ENCODE data around the gene USP10.
A peak's percentile ranks its signal among the peaks of the same experiment; 100 is the strongest.

Gene USP10

DNA sequence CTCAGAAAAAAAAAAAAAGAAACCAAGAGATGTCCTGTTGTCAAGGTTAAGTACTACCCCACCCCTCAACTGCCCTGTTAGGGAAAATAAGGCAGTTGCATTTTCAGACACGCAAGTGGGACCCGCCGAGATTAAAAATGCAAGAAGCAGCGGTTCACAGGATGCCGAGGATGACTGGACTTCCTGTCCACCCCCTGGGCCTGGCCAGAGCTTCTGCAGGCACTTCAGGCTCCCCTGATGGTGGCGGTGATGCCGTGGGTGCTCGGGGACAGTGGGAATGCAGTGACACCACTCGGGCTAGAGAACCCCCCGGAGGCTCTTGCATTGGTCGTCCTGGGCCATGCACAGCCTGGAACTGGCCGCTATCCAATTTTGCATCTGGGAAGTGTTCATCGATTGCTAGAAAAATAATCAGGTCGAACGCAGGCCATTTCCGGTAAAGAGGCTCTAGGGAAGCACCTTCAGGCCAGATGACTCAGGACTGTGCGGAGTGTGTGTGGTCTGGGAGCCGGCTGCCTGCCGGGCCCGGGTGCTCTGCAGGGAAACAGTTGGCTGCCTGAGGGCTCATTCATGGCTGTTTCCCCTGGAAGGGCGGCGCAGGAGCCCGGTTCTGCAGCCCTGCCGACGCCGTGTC lies 106.6 kb downstream of the USP10 start:
- DNase-seq (ENCODE audit: low spot score): peak; percentile 49

DNA sequence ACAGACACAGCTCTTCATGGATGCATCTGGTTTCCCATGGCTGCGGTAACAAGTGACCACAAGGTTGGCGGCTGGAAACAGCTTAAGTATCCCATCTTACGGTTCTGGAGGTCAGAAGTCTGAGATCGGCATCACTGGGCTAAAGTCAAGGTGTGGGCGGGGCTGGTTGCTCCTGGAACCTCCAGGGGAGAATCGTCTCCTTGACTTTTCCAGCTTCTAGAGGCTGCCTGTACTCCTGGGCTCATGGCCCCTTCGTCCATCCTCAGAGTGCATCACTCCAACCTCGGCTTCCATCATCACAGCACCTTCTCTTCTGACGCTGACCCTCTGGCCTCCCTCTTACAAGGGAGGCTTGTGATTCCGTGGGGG lies 107.1 kb downstream of the USP10 start:
- no peak for DNase-seq (ENCODE audit: low spot score)

DNA sequence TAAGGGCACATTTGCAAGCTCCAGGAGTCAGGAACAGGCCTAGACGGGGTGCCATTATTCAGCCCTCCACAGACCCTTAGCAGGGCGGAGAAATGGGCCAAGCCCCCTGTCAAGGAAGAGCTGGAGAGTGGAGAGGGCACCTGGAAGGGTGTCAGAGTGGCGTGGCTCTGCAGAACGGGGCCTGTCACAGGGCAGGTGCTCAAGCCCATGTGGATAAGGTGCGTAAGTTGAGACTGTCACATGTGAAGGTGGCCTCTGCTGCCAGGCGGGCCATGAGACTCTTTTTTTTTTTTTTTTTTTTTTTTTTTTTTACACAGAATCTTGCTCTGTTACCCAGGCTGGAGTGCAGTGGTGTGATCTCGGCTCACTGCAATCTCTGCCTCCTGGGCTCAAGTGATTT lies 108.0 kb downstream of the USP10 start:
- DNase-seq (ENCODE audit: low spot score): no peak

DNA sequence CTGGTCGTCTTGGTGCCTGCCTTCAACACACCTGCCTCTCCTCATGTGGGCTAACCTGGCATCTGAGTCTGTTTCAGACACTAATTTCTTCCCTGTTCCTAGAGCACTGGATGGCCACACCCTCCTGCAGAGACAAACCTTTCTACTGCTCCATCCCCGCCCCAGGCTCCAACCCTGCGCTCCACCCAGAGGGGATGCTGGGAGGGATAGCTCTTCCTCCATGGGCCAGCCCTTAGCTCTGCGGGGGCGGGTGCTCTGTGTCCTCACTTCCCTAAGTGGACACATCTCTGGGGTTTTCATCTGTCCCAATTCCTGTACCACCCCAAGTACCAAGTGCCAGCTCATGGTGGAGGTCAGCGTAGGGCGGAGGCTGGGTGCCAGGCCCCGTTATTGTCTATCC lies 109.0 kb downstream of the USP10 start:
- DNase-seq (ENCODE audit: low spot score): no peak

DNA sequence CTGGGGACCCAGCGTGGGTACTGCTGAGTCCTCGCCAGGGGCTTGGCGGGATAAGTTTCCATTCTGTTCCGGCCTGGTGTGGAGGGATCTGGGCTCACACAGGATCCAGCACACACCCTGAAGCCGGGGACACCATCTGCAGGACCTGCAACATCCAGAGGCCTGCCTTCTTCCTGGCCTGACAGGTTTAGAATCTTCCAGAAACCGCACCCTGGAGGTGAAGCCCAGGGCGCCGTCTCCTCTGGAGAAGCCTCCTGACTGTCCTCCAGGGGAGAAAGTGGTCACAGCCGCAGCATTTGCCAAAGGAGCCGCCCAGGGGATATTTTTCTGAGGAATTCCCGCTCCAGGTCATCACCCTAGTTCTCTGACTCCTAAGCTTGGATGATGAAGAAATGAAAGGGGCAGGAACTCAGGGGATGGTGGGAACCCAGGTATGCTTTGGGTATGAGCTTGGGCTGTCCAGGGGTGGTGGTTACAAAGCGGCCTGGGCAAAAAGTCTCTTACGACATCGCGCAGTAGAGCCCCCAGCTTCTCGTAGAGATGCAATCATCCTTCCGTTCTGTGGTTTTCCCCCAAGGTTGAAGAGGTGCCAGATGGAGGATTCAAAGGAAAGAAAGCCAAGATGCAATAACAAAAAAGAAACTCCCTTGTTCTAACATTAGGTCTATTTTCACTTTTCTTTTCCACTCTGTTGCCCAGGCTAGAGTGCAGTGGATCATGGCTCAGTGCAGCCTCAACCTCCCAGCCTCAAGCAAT lies 110.9 kb downstream of the USP10 start:
- DNase-seq (ENCODE audit: low spot score): no peak

DNA sequence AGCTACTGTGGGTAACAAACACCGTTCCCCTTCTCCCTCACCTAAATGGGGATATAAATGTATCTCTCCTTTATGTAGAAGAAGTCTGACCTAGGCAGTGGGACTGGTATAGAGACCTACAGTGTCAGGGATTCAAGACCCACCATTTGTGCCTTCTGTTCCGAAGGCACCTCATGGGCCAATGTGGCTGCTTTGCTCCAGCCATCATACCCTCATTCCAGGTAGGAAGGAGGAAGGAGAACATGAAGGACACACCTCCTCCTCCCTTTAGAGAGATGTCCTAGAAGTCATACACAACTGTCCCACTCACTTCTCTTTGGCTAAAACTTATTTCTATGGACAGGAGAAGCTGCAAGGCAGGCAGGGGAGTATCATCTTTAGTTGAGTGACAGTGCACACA lies 111.7 kb downstream of the USP10 start:
- no peak for DNase-seq (ENCODE audit: low spot score)

DNA sequence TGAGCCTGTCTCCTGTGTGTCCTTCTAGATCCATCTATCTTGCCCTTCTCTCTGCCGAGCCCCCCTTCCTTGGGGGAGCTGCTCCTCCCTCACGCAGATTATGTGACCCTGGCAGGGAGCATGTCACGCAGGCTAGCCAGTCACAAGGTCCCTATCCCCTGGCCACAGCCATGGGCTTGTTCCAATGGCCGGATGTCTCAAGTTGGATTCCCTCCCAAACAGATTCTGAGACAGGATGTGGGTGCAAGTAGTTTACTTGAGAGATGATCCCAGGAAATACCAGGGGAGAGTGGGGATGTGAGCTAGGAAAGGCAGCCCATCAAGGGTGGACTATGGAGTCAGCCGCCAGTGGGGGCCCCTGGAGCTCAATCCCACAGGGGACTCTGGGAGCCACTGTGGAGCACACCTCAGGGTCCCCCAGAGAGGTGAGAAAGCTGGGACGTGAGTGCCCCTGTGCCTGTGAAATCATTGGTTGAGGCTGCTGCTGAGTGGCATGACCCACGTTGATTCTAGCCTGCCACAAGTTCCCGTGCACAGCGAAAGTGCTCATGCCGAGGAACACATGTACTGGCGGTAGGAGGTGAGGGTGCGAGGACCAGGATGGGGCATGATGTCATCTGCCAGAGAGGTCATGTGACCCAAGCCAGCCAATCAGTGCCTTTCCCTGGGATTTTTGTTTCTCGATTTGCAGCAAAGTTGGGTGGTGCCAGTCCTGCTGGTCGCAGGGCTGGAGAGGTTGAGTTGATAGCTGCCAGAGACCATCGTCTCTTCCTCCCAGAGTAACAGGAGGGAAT lies 113.5 kb downstream of the USP10 start:
- no peak for DNase-seq (ENCODE audit: low spot score)

DNA sequence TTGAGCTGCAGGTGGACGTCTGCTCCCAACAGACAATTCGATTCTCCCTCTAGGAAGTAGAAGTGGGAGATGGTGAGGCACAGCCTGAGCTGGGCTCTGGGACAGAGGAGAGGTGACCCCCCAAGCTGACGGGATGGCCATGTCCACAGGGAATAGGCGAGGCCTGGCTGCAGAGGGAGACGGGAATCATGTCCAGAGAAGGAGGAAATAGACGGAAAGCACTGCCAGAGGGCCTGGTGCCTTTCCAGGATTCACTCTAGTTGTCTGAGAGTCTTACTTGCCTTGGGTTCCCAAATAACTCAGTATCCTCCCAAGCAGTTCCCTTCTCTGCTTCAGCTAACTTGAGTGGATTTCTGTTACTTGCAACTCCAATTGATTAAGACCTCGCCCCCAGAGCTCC lies 115.7 kb downstream of the USP10 start:
- no peak for DNase-seq (ENCODE audit: low spot score)

DNA sequence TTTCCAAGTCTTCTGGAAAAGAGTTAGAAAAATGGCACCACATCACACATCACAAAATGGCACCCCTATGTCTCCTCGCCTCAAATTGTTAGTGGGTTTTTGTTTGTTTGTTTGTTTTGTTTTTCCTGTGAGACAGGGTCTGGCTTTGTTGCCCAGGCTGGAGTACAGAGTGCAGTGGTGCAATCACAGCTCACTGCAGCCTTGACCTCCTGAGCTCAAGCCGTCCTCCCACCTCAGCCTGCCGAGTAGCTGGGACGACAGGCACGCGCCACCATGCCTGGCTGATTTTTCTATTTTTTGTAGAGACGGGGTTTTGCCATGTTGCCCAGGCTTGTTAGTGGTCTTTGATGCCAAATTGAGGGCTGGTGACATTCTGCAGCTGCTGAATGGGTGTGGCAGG lies 116.2 kb downstream of the USP10 start:
- no peak for DNase-seq (ENCODE audit: low spot score)

DNA sequence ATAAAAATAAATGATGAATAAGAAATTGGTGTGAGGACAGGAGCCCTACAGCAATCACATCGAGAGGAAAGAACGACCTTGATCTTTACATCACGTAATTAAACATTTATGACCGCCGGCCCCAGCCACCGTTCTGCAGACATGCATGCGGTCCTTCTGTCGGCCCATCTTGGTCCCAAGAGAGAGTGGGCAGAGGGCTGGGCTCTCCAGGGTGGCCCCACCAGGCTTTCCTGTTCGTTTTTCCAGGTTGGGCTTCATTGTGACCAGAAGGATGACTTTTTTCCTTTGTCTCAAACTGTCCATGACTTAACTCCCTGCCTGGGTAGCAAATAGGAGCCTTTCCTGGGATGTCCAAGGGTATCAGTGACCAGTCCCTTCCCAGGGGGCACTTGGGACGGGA lies 116.7 kb downstream of the USP10 start:
- DNase-seq (ENCODE audit: low spot score): no peak

DNA sequence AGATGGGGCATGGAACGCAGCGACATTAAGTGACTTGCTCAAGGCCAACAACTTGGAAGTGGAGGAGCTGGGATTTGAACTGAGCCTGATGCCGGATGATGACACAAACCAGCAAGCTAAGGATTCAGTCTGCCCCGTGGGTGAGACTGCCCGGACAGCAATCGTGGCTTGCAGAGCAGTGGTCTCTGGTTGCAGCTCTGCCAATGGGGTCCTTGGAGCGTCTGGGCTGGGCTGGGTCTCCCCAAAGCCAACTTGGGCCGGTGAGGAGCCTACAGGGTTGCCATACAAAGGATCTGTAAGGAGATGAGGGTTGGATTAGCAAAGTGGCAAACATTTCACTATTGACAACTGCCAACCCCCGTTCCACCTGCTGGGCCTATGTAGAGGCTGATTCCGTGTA lies 117.4 kb downstream of the USP10 start:
- no peak for DNase-seq (ENCODE audit: low spot score)

DNA sequence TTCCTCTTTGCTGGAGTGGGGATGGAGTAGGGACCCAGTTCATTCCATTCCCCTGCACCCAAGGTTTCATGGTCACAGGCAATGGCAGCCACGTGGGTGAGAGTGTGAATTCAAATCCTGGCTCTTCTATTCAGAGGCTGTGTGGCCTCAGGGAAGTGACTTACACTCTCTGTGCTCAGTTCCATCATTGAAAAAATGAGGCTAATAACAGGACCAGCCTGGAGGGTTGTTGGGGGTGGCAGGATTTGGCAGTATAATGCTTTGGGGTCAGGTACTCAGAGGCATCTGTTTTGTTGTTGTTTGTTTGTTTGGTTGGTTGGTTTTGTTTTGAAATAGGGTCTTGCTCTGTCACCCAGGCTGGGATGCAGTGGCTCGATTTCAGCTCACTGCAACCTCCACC lies 117.8 kb downstream of the USP10 start:
- no peak for DNase-seq (ENCODE audit: low spot score)

DNA sequence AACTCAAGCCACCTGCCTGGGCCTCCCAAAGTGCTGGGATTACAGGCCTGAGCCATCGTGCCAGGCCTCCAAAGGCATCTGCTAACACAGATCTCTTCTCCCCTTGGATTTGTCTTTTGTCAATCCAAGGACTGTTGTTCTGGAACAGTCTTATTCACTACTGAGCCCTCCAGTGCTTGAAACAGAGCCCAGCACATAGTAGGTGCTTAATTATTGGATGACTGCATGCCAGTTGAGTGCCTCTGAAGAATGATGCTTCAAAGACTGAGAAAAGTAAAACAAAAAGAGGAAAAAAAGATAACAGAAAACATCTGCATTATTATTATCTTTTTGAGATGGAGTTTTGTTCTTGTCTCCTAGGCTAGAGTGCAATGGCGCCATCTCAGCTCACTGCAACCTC lies 118.3 kb downstream of the USP10 start:
- no peak for DNase-seq (ENCODE audit: low spot score)

DNA sequence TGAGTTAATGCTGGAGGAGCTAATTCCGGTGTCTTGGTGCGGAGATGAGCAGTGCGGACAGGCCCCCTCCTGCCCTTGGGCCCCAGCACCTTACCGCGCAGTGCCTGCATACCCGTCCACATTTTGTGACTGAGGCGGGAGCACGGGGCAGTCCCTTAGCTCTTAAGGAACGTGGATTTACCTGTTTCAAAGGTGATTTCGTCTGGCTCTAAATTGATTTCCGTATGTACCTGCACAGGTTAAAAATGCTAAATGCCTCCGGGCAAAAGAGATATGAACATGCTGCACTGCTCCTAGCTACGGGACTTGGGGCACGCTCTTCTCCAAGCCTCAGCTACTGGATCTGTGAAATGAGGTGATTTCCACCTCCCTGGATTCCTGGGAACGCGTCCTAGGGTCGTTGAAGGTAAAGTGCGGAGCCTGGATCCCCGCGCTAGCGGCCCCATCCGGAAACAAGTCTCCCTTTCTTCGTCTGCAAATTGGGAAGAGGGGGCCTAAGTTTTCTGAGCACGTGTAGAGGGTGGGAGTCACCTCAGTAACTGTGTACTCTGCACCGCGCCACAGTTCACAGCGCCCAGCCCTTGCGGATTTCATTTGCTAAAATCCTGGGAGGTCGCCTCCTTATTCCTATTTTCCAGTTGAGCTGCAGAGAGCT lies 119.3 kb downstream of the USP10 start:
- no peak for DNase-seq (ENCODE audit: low spot score)

DNA sequence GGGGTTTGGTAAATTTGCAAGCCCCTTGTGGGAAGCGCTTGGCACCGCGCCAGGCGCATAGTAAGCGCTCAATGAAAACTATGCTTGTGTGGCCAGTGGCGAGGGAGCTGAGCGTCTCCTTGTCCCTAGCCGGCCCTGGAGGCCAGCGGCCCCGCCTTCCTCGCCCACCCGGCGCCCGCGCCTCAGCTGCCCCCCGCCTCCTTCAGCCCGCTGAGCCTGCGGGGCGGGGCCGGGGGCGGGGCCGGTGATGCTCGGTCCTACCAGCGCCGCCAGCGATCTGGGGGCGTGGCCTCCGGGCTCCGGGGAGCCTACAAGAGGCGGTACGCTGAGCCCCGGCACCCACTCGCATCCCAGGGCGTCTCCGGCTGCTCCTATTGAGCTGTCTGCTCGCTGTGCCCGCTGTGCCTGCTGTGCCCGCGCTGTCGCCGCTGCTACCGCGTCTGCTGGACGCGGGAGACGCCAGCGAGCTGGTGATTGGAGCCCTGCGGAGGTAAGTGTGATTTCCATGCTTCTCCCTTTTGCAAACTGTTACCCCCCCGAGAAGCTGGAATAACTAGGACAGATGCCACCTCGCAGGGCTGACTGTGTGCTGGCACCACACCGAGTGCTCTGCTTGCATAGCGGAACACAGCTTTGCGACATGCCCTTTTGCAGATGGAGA lies 120.0 kb downstream of the USP10 start, which contains the start of gene CRISPLD2:
Gene CRISPLD2 (plus strand): TSS at position 342 of the 661 bp plus-strand sequence. CDS start 18,511 bp downstream, outside the sequence.
- peak; percentile 68 for DNase-seq (ENCODE audit: low spot score)

DNA sequence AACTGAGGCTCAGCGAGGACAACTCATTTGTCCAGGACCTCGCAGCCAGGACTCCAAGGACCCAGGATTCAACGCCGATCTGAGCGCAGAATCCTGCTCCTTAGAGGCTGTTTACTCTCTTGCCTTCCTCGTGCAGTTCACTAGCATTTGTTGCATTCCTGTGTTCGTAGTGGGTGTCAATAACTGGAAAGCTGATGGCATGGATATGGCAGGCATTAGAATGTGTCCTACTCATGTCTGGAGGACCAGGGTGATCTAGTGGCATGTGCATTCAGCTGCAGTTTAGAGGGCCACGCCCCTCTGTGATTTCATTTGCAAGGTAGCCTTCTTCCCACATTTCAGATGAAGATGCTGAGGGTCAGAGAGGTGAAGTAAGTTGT lies 120.5 kb downstream of the USP10 start:
- DNase-seq (ENCODE audit: low spot score): no peak

DNA sequence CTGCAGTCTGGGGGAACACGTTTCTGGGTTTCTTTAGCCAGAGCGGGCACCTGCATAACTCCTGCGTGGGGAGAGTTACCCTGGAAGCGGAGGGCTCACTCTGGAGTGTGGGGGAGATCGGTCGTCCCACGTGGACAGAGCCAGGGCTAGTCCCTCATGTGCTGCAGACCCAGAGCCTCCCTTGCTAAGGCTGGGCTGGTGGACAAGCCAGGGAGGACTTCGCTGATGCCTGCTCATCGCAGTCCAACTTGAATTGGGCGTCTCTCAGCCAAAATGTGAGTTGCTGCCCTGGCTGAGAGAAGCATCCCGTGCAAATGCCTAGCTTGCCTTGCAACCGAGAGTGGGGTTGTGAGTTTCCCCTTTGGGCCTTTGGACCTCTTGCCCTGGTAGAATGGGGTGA lies 121.0 kb downstream of the USP10 start:
- DNase-seq (ENCODE audit: low spot score): no peak

DNA sequence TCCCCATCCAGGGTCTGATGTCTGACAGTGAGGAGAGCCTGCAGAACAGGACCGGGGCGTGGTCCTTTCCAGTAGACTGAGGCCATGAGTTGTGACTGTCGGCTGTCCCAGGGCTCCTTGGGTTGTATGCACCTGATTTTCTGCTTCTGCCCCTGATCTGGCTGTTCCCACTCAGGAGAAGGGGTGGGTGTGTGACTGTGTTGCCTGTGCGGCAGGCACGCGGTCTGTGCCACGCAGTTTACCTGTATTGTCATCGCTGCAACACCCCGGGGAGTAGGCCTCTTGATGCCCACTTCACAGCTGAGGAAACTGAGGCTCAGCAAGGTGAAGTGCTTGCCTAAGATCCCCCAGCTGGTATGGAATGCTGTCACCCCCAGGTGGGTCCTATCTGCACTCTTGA lies 121.4 kb downstream of the USP10 start:
- DNase-seq (ENCODE audit: low spot score): no peak

DNA sequence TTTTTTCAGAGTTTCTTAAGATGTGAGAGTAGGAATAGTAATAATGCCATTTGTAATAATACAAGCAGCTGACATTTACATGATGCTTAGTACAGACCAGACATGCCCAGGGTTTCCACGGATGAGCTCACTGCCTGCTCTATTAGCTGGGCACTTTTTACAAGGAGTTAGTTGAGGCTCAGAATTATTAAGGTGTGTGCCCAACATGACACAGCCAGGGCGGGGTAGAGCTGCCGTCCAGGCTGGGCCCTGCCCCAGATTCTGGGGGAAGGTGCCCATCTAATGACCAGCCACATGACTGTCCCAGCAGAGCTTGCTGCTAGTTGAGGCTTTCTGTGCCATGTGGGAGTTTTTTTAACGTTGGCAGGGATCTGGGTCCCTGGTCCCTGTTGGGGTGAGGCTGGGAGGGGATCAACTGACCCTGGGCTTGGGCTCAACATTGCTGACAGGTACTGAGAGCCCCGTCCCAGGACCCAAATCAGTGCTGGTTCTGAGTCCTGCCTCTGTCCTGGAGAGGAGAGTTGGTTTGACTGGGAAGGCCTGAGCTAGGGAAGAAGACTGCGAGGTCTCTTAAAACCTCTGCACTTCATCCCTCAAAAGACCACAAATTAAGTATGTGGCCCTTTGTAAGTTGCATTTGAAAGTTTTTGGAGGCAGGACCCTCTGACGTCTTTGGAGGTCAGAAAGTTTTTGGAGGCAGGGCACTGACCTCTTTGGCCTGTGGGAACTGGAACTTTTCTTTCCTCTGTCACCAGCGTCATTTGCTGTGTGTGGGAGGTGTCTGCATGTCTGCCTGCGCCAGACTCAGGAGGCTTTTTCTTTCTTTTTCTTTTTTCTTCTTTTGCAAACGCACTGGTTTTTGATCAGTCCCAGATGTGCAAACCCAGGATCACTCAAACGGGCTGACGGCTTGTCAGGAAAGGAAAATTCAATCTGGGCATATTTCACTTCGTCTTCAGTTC lies 122.2 kb downstream of the USP10 start:
- no peak for DNase-seq (ENCODE audit: low spot score)

DNA sequence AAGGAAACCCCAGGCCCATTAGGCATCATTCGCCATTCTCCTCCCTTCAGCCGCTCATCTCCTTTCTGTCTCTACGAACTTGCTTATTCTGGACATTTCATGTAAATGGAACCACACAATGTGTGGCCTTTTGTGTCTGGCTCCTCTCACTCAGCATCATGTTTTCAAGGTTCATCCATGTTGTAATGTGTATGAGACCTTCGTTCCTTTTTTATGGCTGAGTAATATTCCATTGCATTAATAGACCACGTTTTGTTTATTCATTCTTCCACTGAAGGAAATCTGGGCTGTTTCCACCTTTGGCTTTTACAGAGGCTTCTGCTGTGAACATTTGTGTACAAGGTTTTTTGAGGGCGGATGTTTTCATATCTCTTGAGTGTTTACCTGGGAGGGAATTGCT lies 123.2 kb downstream of the USP10 start:
- DNase-seq (ENCODE audit: low spot score): no peak

DNA sequence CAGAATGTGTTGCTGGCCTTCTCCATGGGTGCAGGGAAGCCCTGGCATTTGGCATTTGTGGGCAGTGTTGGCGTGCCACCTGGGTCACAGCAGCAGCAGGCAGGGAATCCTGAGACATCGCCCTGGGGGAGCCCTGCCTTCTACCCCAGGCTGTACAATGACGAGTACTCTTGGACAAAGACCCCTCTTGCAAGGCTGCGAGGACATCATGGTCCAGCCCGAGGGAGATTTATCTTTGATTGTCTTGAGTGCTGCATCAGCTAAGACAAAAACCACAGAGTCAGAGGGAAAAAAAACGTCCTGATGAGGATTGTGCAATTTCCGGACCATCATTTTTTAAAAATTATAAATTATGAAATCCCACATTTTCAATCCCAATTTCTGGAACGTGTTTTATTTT lies 123.7 kb downstream of the USP10 start:
- DNase-seq (ENCODE audit: low spot score): no peak

Data from COLO829 (cell line).